GM23338 (cell line): ENCODE data around the gene BCL2. TPM values are rescaled to one million over a fixed set of nuclear protein-coding genes. Genes with fewer than 3 reads are reported as not detected.

Experiments
- ATAC-seq: fragments of 200-7000 bp; cut with Tn5 transposase; 3 replicates; pipeline ENCODE4 v1.9.1; 2020
- DNase-seq: peaks from one replicate; pipeline ENCODE4 v3.0.0-alpha.2; 2015; ENCODE audit warnings: low spot score
- H2AFZ ChIP-seq: fragments of 200-600 bp; sonication (generic); 2 replicates; pipeline ENCODE4 v1.8.0; 2016; ENCODE audit warnings: antibody characterized with exemption, mild to moderate bottlenecking, moderate library complexity
- H3F3A ChIP-seq: fragments of 200-600 bp; sonication (generic); replicated peaks from 2 replicates; pipeline ENCODE4 v1.8.0; 2017; ENCODE audit warnings: antibody characterized with exemption, mixed run types, low read depth
- H3K27ac ChIP-seq: fragments of 200-600 bp; sonication (generic); 2 replicates; pipeline ENCODE4 v1.6.1; 2016; ENCODE audit warnings: low read depth
- H3K27me3 ChIP-seq: fragments of 200-600 bp; sonication (generic); 2 replicates; pipeline ENCODE4 v1.8.0; 2016; ENCODE audit warnings: mild to moderate bottlenecking, mixed run types, moderate library complexity; ENCODE audit not compliant: insufficient read depth
- H3K36me3 ChIP-seq: fragments of 200-600 bp; sonication (generic); 2 replicates; pipeline ENCODE4 v1.8.0; 2016; ENCODE audit warnings: mild to moderate bottlenecking; ENCODE audit not compliant: insufficient read depth
- H3K4me1 ChIP-seq: fragments of 200-600 bp; sonication (generic); 2 replicates; pipeline ENCODE4 v1.8.0; 2016; ENCODE audit warnings: mild to moderate bottlenecking, moderate library complexity; ENCODE audit not compliant: insufficient read depth
- H3K4me2 ChIP-seq: fragments of 200-600 bp; sonication (generic); 2 replicates; pipeline ENCODE4 v1.7.1; 2017; ENCODE audit warnings: mixed run types
- H3K4me3 ChIP-seq: fragments of 200-600 bp; sonication (generic); 2 replicates; pipeline ENCODE4 v1.6.1; 2016; ENCODE audit warnings: mixed run types
- H3K79me2 ChIP-seq: fragments of 200-600 bp; sonication (generic); replicated peaks from 2 replicates; pipeline ENCODE4 v1.8.0; 2017; ENCODE audit warnings: mild to moderate bottlenecking; ENCODE audit not compliant: insufficient read depth
- H3K9me2 ChIP-seq: fragments of 200-600 bp; sonication (generic); 2 replicates; pipeline ENCODE4 v1.8.0; 2017; ENCODE audit not compliant: insufficient read depth
- H4K20me1 ChIP-seq: fragments of 200-600 bp; sonication (generic); replicated peaks from 2 replicates; pipeline ENCODE4 v1.8.0; 2017; ENCODE audit warnings: mild to moderate bottlenecking; ENCODE audit not compliant: insufficient read depth
- H3K27ac Mint-ChIP-seq: 2 replicates; pipeline ENCODE4 v1.8.0; 2020; ENCODE audit warnings: inconsistent platforms, mild to moderate bottlenecking, moderate library complexity, mixed read lengths
- H3K27me3 Mint-ChIP-seq: 3 replicates; pipeline ENCODE4 v1.8.0; 2022; ENCODE audit warnings: low read depth, mild to moderate bottlenecking, moderate library complexity, mixed read lengths, inconsistent platforms; ENCODE audit not compliant: insufficient read depth, poor library complexity
- H3K36me3 Mint-ChIP-seq: 3 replicates; pipeline ENCODE4 v1.8.0; 2021; ENCODE audit warnings: low read depth, mild to moderate bottlenecking, inconsistent platforms, moderate library complexity, mixed read lengths
- H3K4me1 Mint-ChIP-seq: 3 replicates; pipeline ENCODE4 v1.8.0; 2020; ENCODE audit warnings: mild to moderate bottlenecking, inconsistent platforms, mixed read lengths
- H3K4me3 Mint-ChIP-seq: 3 replicates; pipeline ENCODE4 v1.8.0; 2021; ENCODE audit warnings: moderate library complexity, mild to moderate bottlenecking, inconsistent platforms, mixed read lengths
- H3K9me3 Mint-ChIP-seq: 3 replicates; pipeline ENCODE4 v1.8.0; 2020; ENCODE audit warnings: moderate library complexity, mild to moderate bottlenecking, inconsistent platforms, mixed read lengths
- CREB1 ChIP-seq: fragments of 250-450 bp; sonication (Bioruptor Pico); IDR thresholded peaks from 2 replicates; pipeline ENCODE4 v1.5.0; 2020; ENCODE audit warnings: low read depth, mild to moderate bottlenecking, moderate library complexity
- EZH2 ChIP-seq: fragments of 200-600 bp; sonication (generic); IDR thresholded peaks from one replicate; pipeline ENCODE4 v1.8.0; 2017; ENCODE audit warnings: antibody characterized with exemption, mild to moderate bottlenecking, low read depth; ENCODE audit not compliant: unreplicated experiment
- EZH2phosphoT487 ChIP-seq: fragments of 200-600 bp; sonication (generic); IDR thresholded peaks from one replicate; pipeline ENCODE4 v1.8.1; 2018; ENCODE audit warnings: antibody characterized with exemption; ENCODE audit not compliant: unreplicated experiment
- JUNB ChIP-seq: IDR thresholded peaks from one replicate; pipeline ENCODE4 v1.6.1; 2016; ENCODE audit warnings: antibody characterized with exemption; ENCODE audit not compliant: unreplicated experiment
- NANOG ChIP-seq: IDR thresholded peaks from 2 replicates; pipeline ENCODE4 v1.6.1; 2016; ENCODE audit warnings: antibody characterized with exemption, borderline replicate concordance
- POLR2AphosphoS5 ChIP-seq: IDR thresholded peaks from 2 replicates; pipeline ENCODE4 v1.6.1; 2016; ENCODE audit warnings: antibody characterized with exemption, low read depth
- STAT1 ChIP-seq: IDR thresholded peaks from one replicate; pipeline ENCODE4 v1.6.1; 2016; ENCODE audit warnings: antibody characterized with exemption; ENCODE audit not compliant: unreplicated experiment
- ZNF114 ChIP-seq: fragments of 250-450 bp; sonication (Bioruptor Pico); IDR thresholded peaks from 2 replicates; pipeline ENCODE4 v1.5.0; 2020; ENCODE audit warnings: mild to moderate bottlenecking, moderate library complexity
- ZNF331 ChIP-seq: fragments of 250-450 bp; sonication (Bioruptor Pico); IDR thresholded peaks from 2 replicates; pipeline ENCODE4 v1.5.0; 2020; ENCODE audit warnings: low read depth, mild to moderate bottlenecking, moderate library complexity
- polyA plus RNA-seq: library from polyadenylated mRNA; unstranded; fragments of >200 nt; fragmentation: Nextera tagmentation; extraction: Ambion mirVana; gene quantifications from 2 replicates; pipeline ENCODE4 v1.2.1, GENCODE V29; 2016
- total RNA-seq: library from RNA; depleted of rRNA; stranded (reverse); fragments of >200 nt; shearing (Covaris generic); gene quantifications from 2 replicates; pipeline ENCODE4 v1.2.3, GENCODE V29; 2014
- TF ChIP-seq, protein P1 (sequence below): IDR thresholded peaks from 2 replicates; pipeline ENCODE4 v1.6.1; 2016; ENCODE audit warnings: antibody characterized with exemption
- TF ChIP-seq, protein P2 (sequence below): IDR thresholded peaks from one replicate; pipeline ENCODE4 v1.6.1; 2018; ENCODE audit warnings: antibody characterized with exemption; ENCODE audit not compliant: unreplicated experiment
- TF ChIP-seq, protein P3 (sequence below), 2 experiments: fragments of 200-600 bp in 1 of 2; sonication (generic) in 1 of 2; conservative IDR thresholded peaks; 2 replicates each; pipeline versions ENCODE4 v1.5.1 to v1.6.1; 2016 to 2017; ENCODE audit warnings: antibody characterized with exemption in 2 of 2, low read depth in 2 of 2, mild to moderate bottlenecking in 2 of 2, moderate library complexity in 1 of 2
- TF ChIP-seq, protein P4 (sequence below): fragments of 250-450 bp; sonication (Bioruptor Pico); IDR thresholded peaks from 2 replicates; pipeline ENCODE4 v1.5.0; 2020; ENCODE audit warnings: mild to moderate bottlenecking, moderate library complexity

The BCL2 gene
- total and polyA plus RNA-seq, 2 experiments from 2014 or later, result 1.2 to 4.0 TPM

DNA sequence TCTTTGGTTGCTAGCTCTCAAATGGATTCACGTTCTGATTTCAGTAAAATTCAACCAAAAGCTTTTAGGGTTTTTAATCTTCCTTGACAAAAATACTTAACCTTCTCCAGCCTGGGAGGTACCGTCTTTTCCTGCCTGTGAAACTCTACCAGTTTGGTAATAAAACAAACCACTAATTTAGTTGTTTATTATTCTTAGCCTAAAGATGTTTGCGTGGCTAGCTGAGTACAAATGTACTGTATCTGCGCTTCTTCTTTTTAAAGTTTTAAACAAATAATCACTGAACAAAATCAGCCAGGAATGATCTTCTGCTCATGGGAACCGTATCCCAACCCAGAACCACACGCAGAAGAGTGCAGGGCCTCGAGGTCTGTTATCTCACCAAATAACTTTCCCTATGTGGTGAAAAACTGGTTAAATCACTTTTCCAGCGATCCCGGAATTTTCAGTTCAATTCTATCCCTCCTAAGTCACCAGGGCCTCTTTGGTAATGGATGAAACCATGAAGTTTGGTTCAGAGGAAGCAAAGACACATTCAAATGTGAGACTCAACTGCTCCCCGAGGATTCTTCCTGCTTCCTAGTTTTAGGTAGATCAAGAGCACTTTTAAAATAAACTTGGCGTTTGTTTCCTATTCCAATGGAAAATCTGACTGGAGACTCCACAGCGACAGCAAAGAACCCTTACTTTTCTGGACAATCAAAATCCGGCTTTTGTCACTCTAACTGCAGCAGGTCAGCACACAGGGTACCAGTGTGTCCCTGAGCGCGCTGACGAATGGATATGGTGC is 36.1 kb downstream of the BCL2 start:
- H3K27me3 ChIP-seq, result no peaks in the 10 kb centered on the region
- H3K4me3 Mint-ChIP-seq, result no peak overlapping the region
- H3K4me1 ChIP-seq, result no peaks in the 10 kb centered on the region; the same call in 1 of the 2 replicates
- peaks cover 9% of the 10 kb centered on the region for H3K4me1 Mint-ChIP-seq
- H3K27ac ChIP-seq, result no peak overlapping the region
- no peak overlapping the region for H2AFZ ChIP-seq
- H3K36me3 Mint-ChIP-seq, result no peaks in the 10 kb centered on the region
- no peaks in the 10 kb centered on the region for H3F3A ChIP-seq
- TF ChIP-seq EZH2, result no peak
- TF ChIP-seq, protein P1, sequence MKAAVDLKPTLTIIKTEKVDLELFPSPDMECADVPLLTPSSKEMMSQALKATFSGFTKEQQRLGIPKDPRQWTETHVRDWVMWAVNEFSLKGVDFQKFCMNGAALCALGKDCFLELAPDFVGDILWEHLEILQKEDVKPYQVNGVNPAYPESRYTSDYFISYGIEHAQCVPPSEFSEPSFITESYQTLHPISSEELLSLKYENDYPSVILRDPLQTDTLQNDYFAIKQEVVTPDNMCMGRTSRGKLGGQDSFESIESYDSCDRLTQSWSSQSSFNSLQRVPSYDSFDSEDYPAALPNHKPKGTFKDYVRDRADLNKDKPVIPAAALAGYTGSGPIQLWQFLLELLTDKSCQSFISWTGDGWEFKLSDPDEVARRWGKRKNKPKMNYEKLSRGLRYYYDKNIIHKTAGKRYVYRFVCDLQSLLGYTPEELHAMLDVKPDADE, result no peak
- TF ChIP-seq, protein P2, sequence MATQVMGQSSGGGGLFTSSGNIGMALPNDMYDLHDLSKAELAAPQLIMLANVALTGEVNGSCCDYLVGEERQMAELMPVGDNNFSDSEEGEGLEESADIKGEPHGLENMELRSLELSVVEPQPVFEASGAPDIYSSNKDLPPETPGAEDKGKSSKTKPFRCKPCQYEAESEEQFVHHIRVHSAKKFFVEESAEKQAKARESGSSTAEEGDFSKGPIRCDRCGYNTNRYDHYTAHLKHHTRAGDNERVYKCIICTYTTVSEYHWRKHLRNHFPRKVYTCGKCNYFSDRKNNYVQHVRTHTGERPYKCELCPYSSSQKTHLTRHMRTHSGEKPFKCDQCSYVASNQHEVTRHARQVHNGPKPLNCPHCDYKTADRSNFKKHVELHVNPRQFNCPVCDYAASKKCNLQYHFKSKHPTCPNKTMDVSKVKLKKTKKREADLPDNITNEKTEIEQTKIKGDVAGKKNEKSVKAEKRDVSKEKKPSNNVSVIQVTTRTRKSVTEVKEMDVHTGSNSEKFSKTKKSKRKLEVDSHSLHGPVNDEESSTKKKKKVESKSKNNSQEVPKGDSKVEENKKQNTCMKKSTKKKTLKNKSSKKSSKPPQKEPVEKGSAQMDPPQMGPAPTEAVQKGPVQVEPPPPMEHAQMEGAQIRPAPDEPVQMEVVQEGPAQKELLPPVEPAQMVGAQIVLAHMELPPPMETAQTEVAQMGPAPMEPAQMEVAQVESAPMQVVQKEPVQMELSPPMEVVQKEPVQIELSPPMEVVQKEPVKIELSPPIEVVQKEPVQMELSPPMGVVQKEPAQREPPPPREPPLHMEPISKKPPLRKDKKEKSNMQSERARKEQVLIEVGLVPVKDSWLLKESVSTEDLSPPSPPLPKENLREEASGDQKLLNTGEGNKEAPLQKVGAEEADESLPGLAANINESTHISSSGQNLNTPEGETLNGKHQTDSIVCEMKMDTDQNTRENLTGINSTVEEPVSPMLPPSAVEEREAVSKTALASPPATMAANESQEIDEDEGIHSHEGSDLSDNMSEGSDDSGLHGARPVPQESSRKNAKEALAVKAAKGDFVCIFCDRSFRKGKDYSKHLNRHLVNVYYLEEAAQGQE, result no peak
- TF ChIP-seq ZNF114 (CRISPR knock-in tag), result no peak
- TF ChIP-seq, protein P3, sequence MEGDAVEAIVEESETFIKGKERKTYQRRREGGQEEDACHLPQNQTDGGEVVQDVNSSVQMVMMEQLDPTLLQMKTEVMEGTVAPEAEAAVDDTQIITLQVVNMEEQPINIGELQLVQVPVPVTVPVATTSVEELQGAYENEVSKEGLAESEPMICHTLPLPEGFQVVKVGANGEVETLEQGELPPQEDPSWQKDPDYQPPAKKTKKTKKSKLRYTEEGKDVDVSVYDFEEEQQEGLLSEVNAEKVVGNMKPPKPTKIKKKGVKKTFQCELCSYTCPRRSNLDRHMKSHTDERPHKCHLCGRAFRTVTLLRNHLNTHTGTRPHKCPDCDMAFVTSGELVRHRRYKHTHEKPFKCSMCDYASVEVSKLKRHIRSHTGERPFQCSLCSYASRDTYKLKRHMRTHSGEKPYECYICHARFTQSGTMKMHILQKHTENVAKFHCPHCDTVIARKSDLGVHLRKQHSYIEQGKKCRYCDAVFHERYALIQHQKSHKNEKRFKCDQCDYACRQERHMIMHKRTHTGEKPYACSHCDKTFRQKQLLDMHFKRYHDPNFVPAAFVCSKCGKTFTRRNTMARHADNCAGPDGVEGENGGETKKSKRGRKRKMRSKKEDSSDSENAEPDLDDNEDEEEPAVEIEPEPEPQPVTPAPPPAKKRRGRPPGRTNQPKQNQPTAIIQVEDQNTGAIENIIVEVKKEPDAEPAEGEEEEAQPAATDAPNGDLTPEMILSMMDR (conservative IDR thresholded peaks at IDR 0.05; ENCODE audit: low read depth in 2 of 2), result no peak
- no peak for TF ChIP-seq JUNB
- no peak for TF ChIP-seq STAT1
- TF ChIP-seq EZH2phosphoT487, result no peak
- TF ChIP-seq ZNF331 (CRISPR knock-in tag), result no peak
- no peak for TF ChIP-seq POLR2AphosphoS5
- TF ChIP-seq, protein P4, sequence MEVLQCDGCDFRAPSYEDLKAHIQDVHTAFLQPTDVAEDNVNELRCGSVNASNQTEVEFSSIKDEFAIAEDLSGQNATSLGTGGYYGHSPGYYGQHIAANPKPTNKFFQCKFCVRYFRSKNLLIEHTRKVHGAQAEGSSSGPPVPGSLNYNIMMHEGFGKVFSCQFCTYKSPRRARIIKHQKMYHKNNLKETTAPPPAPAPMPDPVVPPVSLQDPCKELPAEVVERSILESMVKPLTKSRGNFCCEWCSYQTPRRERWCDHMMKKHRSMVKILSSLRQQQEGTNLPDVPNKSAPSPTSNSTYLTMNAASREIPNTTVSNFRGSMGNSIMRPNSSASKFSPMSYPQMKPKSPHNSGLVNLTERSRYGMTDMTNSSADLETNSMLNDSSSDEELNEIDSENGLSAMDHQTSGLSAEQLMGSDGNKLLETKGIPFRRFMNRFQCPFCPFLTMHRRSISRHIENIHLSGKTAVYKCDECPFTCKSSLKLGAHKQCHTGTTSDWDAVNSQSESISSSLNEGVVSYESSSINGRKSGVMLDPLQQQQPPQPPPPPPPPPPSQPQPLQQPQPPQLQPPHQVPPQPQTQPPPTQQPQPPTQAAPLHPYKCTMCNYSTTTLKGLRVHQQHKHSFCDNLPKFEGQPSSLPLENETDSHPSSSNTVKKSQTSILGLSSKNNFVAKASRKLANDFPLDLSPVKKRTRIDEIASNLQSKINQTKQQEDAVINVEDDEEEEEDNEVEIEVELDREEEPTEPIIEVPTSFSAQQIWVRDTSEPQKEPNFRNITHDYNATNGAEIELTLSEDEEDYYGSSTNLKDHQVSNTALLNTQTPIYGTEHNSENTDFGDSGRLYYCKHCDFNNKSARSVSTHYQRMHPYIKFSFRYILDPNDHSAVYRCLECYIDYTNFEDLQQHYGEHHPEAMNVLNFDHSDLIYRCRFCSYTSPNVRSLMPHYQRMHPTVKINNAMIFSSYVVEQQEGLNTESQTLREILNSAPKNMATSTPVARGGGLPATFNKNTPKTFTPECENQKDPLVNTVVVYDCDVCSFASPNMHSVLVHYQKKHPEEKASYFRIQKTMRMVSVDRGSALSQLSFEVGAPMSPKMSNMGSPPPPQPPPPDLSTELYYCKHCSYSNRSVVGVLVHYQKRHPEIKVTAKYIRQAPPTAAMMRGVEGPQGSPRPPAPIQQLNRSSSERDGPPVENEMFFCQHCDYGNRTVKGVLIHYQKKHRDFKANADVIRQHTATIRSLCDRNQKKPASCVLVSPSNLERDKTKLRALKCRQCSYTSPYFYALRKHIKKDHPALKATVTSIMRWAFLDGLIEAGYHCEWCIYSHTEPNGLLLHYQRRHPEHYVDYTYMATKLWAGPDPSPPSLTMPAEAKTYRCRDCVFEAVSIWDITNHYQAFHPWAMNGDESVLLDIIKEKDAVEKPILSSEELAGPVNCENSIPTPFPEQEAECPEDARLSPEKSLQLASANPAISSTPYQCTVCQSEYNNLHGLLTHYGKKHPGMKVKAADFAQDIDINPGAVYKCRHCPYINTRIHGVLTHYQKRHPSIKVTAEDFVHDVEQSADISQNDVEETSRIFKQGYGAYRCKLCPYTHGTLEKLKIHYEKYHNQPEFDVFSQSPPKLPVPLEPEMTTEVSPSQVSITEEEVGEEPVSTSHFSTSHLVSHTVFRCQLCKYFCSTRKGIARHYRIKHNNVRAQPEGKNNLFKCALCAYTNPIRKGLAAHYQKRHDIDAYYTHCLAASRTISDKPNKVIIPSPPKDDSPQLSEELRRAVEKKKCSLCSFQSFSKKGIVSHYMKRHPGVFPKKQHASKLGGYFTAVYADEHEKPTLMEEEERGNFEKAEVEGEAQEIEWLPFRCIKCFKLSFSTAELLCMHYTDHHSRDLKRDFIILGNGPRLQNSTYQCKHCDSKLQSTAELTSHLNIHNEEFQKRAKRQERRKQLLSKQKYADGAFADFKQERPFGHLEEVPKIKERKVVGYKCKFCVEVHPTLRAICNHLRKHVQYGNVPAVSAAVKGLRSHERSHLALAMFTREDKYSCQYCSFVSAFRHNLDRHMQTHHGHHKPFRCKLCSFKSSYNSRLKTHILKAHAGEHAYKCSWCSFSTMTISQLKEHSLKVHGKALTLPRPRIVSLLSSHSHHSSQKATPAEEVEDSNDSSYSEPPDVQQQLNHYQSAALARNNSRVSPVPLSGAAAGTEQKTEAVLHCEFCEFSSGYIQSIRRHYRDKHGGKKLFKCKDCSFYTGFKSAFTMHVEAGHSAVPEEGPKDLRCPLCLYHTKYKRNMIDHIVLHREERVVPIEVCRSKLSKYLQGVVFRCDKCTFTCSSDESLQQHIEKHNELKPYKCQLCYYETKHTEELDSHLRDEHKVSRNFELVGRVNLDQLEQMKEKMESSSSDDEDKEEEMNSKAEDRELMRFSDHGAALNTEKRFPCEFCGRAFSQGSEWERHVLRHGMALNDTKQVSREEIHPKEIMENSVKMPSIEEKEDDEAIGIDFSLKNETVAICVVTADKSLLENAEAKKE, result no peak
- TF ChIP-seq NANOG, result no peak
- TF ChIP-seq CREB1 (CRISPR knock-in tag), result no peak
- no peaks in the 10 kb centered on the region for H3K9me2 ChIP-seq
- no peaks in the 10 kb centered on the region for H4K20me1 ChIP-seq
- H3K79me2 ChIP-seq, result no peaks in the 10 kb centered on the region
- H3K4me3 ChIP-seq, result no peak overlapping the region
- H3K9me3 Mint-ChIP-seq, result no peaks in the 10 kb centered on the region
- no peak overlapping the region for H3K4me2 ChIP-seq
- no peaks in the 10 kb centered on the region for H3K36me3 ChIP-seq
- no peak overlapping the region for H3K27ac Mint-ChIP-seq
- ATAC-seq (no peak), DNase-seq (no peak)
- peaks cover 2% of the 10 kb centered on the region for H3K27me3 Mint-ChIP-seq
